G401.6 (cell line): ENCODE results near the gene FAM83C.

Source experiments
- FAIRE-seq: peaks from 2 replicates; lab custom pipeline; 2012; peaks lifted over from hg19 to GRCh38; lab: Jason Lieb, UNC

FAM83C gene

GRCh38 chr20:35291654-35292503, at the start of gene FAM83C:
TSS of gene FAM83C (minus strand) at chr20:35292425. CDS start at chr20:35292304, 121 bp downstream.
- FAIRE-seq, result no peak

GRCh38 chr20:35341366-35342028, 49.3 kb upstream of the FAM83C start:
- no peak for FAIRE-seq

GRCh38 chr20:35340436-35340835, 48.2 kb upstream of the FAM83C start:
- no peak for FAIRE-seq

- FAIRE-seq, result no peak
Observed at GRCh38 chr20:35339636-35340035, 47.4 kb upstream of the FAM83C start.

- no peak for FAIRE-seq
Observed at GRCh38 chr20:35339007-35339406, 46.8 kb upstream of the FAM83C start.

- FAIRE-seq, result no peak
Observed at GRCh38 chr20:35334311-35335101, 42.3 kb upstream of the FAM83C start.

- FAIRE-seq, result no peak
Observed at GRCh38 chr20:35333606-35334005, 41.4 kb upstream of the FAM83C start.

GRCh38 chr20:35332540-35333200, 40.4 kb upstream of the FAM83C start:
- FAIRE-seq, result no peak

GRCh38 chr20:35329435-35330139, 37.4 kb upstream of the FAM83C start:
- no peak for FAIRE-seq

- no peak for FAIRE-seq
Observed at GRCh38 chr20:35328689-35329088, 36.5 kb upstream of the FAM83C start.

GRCh38 chr20:35328095-35328685, 36.0 kb upstream of the FAM83C start:
- no peak for FAIRE-seq

- no peak for FAIRE-seq
Observed at GRCh38 chr20:35327074-35327976, 35.1 kb upstream of the FAM83C start.

GRCh38 chr20:35326740-35327073, 34.5 kb upstream of the FAM83C start:
- no peak for FAIRE-seq

- no peak for FAIRE-seq
Observed at GRCh38 chr20:35326021-35326739, 34.0 kb upstream of the FAM83C start.

- no peak for FAIRE-seq
Observed at GRCh38 chr20:35325401-35325800, 33.2 kb upstream of the FAM83C start.

GRCh38 chr20:35320396-35321126, 28.3 kb upstream of the FAM83C start:
- no peak for FAIRE-seq

GRCh38 chr20:35319871-35320197, 27.6 kb upstream of the FAM83C start:
- FAIRE-seq, result no peak

GRCh38 chr20:35319192-35319870, 27.1 kb upstream of the FAM83C start:
- FAIRE-seq, result no peak
